IPS-NIHi7 (cell line): ENCODE data around the gene SNTB2.
A peak's percentile ranks its signal among the peaks of the same experiment; 100 is the strongest.
"Not testable (repeated sequence)": the region's sequence is repeated elsewhere in the genome, so short reads cannot be mapped to it uniquely, and the experiment has no call there.

ENCODE experiments used
- DNase-seq: peaks from one replicate; pipeline ENCODE4 v3.0.0; 2012; ENCODE audit warnings: mixed read lengths; ENCODE audit errors: extremely low spot score

Gene SNTB2

DNA sequence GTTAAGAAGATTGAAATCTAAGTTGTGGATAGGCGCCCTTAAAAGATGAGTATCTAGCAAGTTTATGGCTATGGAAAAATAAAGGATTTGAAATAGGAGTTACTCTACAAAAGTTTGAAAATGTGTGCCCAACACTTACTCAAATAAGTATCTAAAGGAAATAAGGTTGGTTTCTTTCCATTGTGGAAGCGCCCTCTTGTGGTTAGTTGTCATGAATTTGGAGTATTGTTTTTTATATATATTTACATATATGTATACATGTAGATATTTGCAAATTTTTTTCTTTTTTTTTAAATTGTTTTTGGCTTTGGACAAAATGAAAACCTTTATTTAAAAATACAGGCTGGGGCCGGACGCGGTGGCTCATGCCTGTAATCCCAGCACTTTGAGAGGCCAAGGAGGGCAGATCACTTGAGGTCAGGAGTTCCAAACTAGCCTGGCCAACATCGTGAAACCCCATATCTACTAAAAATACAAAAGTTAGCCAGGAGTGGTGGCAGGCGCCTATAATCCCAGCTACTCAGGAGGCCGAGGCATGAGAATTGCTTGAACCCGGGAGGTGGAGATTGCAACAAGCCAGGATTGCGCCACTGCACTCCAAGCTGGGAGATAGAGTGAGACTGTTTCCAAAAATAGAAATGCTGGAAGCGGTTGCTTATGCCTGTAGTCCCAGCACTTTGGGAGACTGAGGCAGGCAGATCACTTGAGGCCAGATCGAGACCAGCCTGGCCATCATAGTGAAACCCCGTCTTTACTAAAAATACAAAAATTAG lies 100.2 kb downstream of the SNTB2 start:
- no peak for DNase-seq

DNA sequence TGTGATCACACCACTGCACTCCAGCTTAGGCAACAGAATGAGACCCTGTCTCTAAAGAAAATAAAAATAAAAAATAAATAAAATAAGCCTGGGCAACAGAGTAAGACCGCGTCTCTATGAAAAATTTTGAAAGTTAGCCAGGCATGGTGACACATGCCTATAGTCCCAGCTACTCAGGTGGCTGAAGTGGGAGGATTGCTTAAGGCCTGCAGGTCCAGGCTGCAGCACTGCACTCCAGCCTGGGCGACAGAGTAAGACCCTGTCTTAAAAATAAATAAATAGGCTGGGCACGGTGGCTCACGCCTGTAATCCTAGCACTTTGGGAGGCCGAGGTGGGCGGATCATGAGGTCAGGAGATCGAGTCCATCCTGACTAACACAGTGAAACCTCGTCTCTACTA lies 104.7 kb downstream of the SNTB2 start:
- not testable (repeated sequence) for DNase-seq

DNA sequence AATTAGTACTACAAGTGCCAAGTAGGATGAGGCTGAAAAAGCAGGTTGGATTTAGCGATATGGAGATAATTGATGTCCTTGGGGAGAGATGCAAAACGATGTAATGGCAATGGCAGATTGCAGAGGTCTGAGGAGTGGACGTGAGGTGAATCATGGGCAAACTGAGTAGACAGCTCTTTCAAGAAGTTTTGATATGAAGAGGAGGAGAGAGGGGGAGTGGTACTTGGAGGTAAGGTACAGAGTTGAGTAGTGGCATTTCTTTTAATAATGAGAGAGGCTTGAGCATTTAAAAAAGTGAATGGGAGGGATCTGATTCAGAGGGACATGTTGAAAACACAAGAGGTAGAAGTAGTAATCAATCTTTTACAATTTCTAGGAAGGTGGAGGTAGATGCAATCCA lies 106.4 kb downstream of the SNTB2 start:
- no peak for DNase-seq

DNA sequence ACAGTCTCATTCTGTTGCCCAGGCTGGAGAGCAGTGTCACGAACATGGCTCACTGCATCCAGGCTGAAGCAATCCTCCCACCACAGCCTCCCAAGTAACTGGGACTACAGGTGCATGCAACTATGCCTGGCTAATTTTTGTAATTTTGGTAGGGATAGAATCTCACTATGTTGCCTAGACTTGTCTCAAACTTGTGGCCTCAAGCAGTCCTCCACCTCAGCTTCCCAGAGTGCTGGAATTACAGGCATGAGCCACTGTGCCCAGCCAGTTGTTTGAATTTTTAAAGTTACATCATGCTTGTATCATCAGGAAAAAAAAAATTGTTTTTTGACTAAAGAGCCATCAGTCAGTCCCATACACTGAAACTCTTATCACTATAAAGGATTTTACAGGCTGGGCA lies 107.1 kb downstream of the SNTB2 start:
- DNase-seq, result no peak

DNA sequence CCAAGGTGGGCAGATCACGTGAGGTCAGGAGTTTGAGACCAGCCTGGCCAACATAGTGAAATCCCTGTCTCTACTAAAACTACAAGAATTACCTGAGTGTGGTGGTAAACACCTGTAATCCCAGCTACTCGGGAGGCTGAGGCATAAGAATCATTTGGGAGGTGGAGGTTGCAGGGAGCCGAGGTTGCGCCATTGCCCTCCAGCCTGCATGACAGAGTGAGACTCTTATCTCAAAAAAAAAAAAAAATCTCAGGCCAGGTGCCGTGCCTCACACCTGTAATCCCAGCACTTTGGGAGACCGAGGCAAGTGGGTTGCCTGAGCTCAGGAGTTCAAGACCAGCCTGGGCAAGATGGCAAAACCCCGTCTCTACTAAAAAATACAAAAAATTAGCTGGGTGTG lies 109.8 kb downstream of the SNTB2 start:
- not testable (repeated sequence) for DNase-seq

DNA sequence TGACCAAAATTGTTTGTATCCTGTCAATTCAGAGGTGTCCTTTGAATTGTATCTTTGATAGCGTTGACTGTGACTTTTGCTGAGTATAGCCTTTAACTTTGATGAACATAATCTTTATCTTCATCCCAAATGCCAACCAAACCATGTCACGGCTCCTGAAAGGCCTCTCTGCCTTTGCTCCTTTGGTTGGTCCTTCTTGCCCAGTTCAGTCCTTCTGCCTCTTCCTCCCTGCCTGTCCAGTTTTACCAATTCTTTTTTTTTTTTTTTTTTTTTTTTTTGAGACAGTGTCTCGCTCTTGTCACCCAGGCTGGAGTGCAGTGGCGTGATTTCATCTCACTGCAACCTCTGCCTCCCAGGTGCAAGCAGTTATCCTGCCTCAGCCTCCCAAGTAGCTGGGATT lies 111.3 kb downstream of the SNTB2 start:
- DNase-seq, result no peak

DNA sequence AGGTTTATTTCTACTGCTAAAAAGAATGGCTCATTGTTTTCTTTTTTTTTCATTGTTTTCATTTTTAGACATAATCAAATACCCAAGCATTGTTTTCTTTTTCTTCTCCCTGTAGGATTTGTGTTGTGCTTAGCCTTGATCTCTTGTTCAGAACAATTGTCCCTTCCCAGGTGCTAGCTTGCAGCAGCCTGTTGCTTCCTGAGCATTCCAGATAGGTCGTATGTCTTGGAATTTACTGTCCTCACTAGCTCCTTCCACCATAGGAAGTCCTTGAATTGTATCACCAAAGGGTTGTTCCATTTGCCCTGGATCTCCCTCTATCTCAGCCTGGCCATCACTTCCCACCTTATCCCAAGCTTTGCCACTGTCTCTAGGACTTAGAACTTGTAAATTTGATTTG lies 114.2 kb downstream of the SNTB2 start:
- DNase-seq, result no peak

DNA sequence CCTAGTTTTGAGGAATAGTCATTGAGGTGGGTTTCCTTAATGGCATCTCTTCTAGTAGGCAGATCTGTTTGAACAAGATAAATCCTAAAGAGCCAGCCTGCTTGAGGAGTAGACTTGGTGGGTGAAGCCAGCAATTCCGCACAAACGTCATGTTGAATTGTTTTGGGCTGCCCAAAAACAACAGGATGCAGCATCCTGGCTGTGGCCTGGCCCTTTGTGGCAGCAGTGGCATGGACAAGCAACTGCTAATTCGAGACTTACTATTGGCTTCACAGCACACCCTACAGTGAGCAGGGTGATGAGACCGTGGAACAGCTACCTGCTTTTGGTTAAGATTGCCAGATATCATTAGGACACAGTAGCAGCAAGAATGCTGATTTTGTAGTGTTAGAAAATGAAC lies 114.9 kb downstream of the SNTB2 start:
- DNase-seq, result no peak

DNA sequence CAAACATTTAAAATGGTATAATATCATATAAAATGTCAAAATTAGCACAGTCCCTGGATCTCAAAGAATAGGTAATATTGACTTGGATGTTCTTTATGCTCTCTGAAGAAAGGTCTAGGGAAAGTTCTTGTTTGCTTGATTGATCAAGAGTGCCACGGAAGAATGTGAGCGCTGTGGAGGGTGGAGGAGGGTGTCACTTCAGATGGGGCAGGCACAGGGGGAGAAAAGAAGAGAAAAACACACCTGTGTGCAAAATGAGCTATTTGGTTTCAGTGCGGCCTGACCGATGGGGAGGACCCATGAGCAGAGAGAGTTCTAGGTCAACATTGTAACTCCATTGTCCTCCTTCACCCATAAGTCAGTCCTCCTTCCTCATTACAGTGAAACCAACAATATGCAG lies 115.3 kb downstream of the SNTB2 start:
- no peak for DNase-seq

DNA sequence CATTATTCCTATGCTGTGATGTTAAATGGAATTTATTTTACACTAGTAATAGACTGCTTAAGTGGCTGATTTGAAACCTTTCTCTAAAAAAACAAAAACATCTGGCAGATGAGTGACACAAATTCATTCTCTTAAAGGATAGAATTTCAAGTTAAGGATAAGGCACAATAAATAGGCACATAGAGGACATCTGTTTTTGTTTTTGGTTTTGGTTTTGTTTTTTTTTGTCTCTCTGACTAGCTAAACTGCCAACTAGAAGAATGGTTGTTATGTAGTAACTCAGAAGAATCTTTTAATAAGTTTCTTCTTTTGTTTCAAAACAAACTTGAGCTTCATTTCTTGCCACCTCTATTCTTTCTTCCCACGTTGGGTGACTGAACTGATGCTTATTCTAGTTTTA lies 119.1 kb downstream of the SNTB2 start:
- no peak for DNase-seq

DNA sequence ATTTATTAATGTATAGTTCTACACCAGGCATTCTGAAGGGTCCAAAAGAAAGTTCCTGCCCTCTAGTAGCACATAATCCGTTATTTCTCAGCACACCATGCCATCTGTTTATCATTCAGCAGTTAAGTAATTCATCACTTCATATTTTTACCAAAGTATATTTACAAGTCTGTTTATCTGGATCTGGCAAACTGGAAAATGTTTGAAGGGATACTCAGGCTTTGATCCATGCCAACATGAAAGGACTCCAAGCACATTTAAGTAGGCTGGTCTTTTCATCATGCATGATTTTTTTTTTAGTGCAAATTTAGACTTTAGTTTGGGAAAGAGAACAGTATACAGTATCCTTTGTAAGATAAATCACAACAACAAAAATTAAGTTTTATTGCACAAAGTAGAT lies 120.1 kb downstream of the SNTB2 start:
- DNase-seq, result no peak

DNA sequence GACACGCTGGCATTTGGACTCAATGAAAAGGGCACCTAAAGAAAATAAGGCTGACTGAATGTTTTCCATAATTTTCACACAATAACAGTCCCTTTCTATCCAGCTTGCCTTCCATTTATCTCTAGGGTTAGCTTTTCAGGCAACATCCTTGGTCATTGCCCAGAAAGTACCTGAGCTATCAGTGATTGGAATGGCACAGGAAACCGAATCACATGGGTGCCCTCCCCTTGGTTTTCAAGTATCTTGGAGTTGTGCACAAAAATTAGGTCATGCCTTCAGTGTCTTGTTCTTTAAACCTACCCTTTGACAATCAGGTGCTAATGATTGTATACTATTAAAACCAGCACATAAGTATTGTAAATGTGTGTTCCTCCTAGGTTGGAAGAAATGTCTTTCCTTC lies 120.9 kb downstream of the SNTB2 start:
- DNase-seq, result no peak

DNA sequence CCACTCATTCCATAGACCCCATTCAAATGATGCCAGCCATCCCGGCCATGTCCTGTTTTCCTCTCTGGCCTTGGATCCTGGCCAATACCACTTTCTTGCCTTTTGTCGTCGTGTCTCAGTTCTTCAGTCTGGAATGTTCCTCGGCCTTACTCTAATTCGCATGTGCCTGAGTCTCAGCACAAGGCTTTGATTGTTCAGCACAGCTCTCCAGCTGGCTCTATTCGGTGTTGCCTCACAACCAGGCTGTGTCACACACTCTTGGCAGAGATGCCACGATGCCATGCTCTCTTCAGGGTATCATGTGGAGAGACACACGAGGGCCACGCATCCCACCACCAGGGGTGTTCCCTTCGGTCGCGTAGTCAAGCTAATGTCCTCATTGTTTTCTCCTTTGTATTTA lies 122.4 kb downstream of the SNTB2 start:
- DNase-seq, result no peak

DNA sequence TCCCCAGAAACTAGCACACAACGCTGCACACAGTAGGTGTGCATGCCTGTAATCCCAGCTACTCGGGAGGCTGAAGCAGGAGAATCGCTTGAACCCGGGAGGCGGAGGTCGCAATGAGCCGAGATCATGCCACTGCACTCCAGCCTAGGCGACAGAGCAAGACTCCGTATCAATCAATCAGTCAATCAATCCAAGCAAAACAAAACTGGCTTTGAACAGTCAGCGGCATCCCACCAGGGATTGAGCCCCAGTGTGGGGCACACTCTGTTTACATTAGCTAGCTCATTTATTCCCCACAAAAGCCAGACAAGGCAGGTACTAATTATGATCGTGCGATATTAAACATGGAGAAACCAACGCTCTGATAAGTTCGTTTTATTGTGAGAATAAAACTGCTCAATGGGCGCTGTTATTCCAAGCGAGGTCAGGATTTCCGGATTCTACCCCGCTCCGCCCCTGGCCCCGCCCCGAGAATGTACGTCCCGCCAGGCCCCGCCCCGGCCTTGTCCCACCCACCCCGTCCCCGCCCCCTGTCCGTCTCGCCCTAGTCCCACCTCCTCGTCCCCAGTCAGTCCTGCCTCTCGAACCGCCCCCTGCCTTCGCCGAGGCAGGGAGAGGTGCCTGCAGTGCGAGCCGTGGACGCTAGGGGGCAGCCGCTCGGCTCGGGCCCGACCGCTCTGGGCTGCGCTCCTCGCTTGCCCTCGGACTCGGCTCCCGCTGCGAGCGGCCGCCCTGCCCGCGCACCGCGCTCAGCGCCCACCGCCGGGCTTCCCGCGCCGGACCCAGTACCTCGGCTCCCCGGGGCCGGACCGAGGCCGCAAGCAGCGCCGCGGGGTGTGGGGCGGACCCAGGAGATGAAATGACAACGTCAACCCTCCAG lies 123.9 kb downstream of the SNTB2 start, which contains the start of gene VPS4A:
Gene VPS4A, plus strand, starts transcription at position 698 of the 880 bp plus-strand sequence. Its CDS starts 162 bp downstream, at position 860.
- DNase-seq, result peak; percentile 99

DNA sequence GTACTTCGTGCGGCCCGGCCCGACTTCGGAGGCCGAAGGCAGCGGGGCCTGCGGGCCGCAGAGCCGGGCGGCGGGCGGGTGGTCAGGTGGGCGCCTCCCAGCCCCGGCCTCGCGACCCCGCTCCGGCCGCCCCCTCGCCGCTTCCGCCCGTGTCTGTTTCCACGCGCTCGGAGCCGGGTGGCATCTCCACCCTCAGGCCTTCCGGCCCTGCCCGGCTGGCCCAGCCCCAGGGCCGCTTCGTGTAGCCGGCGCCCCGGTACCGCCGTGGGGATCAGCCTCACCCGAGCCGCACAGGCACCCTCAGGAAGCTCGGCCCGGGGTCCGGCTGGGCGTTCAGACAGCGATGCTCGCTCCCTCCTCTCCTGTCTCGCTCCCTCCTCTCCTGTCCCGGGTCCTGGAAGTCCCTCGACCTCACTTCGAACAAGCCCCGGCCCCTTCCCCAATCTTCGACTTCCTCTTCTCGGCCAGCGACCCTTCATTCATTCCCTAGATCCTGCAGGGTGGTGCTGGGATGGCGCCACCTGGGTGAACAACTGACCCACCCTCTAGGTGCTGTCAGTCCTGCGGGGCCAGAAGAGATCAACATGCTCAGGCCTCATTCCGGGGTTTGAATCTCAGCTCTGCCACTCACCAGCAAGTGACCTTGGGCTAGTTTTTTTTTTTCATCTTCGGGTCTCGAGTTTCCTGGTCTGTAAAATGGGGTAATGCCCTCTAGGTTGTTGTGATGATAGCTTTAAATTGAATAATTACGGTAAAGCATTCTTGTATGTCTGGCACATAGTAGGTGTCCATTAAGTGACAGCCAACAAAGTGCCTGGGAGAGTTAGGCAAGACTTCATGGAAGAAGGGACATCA lies 124.8 kb downstream of the SNTB2 start:
- DNase-seq, result peak; percentile 63

DNA sequence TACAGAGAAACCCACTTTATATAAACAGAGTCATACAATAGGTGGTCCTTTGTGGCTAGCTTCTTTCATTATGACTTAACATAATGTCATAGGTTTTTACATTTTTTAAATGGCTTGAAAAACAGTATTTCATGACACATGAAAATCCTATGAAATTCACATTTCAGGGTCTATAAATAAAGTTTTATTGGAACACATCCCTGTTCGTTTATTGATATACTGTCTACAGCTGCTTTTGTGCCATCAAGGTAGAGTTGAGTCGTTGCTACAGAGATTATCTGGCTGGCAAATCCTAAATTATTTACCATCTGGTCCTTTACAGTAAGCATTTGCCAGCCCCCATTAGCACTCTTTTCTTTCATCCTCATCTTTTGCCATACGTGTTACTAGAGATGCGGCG lies 126.5 kb downstream of the SNTB2 start:
- DNase-seq, result no peak

DNA sequence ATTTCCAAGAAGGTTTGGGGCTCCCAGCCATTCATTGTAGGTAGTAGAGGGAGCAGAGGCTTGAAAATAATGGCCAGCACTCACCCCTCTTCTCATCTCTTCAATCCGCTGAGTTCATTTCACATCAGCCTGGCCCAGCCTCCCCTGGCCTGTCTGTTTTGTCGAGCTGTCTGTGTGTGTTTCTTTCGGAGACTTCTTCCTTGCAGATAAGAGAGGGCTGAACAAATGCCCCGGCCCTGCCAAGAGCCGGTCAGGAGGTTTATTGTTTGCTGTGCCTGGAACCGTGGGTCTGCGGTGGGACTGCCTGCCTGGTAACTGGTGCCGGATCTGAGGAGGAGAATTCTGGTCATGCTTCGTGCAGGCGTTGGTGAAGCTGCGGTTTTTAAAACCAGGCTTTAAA lies 127.6 kb downstream of the SNTB2 start:
- no peak for DNase-seq

DNA sequence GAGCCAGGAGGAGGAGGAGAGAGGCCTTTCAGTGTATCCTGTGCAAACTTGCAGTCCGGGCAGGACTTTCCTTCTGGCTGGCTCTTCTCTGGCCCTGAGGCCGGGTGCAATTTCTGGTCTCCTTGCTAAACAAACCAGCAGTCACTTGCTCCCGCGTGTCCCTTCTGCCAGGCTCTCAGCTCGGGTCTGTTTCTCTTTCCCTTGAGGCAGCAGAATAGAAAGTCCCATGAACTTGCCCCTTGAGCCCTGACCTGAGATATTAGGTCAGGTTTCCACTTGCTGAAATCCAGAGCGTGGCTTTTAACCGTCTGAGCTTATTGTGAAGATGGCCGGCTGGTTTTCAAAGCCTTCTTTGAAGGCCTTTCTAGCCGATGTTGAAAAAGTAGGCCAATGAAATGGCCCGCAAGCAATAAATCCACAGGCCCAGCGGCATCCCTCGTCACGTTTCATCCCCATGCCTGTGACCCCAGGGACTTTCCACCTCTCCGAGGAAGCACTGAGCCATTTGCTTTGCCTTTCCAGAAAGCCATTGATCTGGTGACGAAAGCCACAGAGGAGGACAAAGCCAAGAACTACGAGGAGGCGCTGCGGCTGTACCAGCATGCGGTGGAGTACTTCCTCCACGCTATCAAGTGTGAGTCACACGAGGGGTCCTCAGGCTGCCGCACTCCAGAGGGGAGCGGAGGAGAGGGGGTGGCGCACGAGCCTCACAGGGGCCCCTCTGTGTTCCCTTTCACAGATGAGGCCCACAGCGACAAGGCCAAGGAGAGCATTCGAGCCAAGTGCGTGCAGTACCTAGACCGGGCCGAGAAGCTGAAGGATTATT lies 128.7 kb downstream of the SNTB2 start:
- DNase-seq, result no peak

DNA sequence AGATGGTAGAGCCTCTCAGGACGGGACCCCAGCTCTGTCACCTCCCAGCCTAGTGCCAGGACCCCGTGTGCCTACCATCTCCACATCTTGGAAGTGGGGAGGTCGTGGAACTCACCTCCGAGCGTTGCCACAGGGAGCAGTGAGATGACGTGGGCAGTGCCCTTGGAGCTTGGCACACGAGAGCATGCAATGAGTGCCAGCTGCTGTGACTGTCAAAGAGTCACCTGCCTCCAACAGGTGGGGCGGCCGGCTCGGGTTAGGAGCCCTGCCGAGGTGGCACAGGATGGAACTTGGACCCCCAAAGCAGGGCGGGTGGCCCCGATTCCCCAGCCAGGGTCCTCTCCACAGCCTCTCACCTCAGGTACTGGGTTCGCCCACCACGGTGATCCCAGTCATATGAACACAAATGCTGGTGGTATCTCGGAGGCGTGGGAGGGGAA lies 129.7 kb downstream of the SNTB2 start:
- no peak for DNase-seq

DNA sequence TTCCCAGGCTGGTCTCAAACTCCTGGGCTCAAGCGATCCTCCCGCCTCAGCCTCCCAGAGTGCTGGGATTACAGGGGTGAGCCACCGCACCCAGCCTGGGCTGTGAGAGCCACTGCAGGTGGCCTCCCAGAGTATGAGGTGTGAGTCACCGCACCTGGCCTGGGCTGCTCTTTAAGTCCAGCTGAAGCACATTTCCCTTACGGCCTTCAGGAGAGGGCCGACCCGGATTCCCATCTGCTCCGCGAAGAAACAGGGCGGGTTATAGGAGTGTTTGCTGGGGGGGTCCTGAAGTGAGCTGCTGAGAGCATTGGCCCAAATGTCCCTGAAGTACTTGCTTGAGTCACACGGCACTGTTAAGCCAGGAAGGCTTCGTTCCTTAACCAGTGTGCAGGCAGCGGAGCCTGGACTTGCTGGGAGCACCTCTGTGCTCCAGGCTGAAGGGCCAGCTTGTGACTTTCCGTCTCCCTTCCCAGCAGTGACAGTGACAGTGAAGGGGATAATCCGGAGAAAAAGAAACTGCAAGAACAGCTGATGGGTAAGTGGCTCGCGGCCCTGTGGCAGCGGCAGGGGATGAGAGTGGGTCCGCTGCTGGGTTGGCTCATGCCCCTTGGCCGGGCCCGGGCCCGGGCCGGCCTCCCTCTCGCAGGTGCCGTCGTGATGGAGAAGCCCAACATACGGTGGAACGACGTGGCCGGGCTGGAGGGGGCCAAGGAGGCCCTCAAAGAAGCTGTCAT lies 131.4 kb downstream of the SNTB2 start:
- no peak for DNase-seq
